Measurements from ENCODE around the gene PLPPR3. TPM values are rescaled to one million over a fixed set of nuclear protein-coding genes. Genes with fewer than 3 reads are reported as not detected.

PLPPR3 gene
- total RNA-seq, 1 donor from 2014 or later: 46.3 TPM

DNA sequence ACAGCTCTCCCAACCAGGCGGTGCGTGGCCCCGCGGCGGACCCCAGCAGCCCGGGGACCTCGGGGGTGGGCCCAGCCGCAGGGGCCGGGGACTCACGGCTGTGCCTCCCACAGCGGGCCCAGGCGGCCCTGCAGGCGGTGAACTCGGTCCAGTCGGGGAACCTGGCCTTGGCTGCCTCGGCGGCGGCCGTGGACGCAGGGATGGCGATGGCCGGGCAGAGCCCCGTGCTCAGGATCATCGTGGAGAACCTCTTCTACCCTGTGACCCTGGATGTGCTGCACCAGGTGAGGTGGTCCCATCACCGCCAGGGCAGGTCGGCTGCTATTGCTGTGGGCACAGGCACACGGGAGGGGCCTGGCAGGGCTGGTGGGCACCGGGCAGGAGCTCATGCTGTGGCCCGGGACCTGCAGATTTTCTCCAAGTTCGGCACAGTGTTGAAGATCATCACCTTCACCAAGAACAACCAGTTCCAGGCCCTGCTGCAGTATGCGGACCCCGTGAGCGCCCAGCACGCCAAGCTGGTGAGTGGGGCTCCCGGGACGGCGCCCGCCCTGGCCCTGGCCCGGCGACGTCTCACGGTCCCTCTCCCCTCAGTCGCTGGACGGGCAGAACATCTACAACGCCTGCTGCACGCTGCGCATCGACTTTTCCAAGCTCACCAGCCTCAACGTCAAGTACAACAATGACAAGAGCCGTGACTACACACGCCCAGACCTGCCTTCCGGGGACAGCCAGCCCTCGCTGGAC, 17.2 kb downstream of the PLPPR3 start:
- DNase-seq (ENCODE audit: low read depth, low spot score): no peak
- Mint-ChIP-seq H3K36me3 (ENCODE audit: low read depth) (peaks cover 25% of the 10 kb centered on the region), H3K4me3 (no peak overlapping the region), H3K4me1 (peaks cover 31% of the 10 kb centered on the region), H3K27me3 (ENCODE audit: low read depth) (peaks cover 13% of the 10 kb centered on the region), H3K27ac (ENCODE audit: unreplicated experiment) (no peak overlapping the region), H3K9me3 (no peaks in the 10 kb centered on the region)
- TF ChIP-seq, protein P1, sequence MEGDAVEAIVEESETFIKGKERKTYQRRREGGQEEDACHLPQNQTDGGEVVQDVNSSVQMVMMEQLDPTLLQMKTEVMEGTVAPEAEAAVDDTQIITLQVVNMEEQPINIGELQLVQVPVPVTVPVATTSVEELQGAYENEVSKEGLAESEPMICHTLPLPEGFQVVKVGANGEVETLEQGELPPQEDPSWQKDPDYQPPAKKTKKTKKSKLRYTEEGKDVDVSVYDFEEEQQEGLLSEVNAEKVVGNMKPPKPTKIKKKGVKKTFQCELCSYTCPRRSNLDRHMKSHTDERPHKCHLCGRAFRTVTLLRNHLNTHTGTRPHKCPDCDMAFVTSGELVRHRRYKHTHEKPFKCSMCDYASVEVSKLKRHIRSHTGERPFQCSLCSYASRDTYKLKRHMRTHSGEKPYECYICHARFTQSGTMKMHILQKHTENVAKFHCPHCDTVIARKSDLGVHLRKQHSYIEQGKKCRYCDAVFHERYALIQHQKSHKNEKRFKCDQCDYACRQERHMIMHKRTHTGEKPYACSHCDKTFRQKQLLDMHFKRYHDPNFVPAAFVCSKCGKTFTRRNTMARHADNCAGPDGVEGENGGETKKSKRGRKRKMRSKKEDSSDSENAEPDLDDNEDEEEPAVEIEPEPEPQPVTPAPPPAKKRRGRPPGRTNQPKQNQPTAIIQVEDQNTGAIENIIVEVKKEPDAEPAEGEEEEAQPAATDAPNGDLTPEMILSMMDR (conservative IDR thresholded peaks at IDR 0.05): no peak

DNA sequence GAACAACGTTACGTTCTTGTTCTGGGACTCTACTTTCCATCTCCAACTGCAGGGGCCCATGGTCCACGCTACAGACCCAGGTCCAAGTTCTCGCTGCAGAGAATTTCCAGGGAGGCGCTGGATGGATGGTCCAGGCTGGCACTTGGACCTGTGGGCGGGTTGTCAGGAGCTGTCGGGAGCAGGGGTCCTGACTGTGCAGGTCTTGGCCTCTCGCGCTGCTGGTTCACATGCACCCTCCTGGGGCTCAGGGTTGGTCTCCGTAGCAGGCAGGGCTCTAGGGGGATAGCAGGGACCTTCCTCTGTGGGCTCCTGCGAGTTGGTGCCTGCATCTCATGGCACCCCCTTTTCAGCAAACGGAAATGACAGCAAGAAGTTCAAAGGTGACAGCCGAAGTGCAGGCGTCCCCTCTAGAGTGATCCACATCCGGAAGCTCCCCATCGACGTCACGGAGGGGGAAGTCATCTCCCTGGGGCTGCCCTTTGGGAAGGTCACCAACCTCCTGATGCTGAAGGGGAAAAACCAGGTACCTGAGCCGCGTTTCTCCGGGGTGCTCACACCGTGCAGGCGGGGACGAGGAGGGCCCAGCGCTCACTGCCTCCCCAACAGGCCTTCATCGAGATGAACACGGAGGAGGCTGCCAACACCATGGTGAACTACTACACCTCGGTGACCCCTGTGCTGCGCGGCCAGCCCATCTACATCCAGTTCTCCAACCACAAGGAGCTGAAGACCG, 17.9 kb downstream of the PLPPR3 start:
- peak overlapping the region; percentile 59 for H3K4me3 Mint-ChIP-seq
- no peaks in the 10 kb centered on the region for H3K9me3 Mint-ChIP-seq
- peaks cover 28% of the 10 kb centered on the region for H3K36me3 Mint-ChIP-seq (ENCODE audit: low read depth)
- DNase-seq (ENCODE audit: low read depth, low spot score): no peak
- H3K27me3 Mint-ChIP-seq (ENCODE audit: low read depth): peaks cover 20% of the 10 kb centered on the region
- H3K4me1 Mint-ChIP-seq: peaks cover 38% of the 10 kb centered on the region
- H3K27ac Mint-ChIP-seq (ENCODE audit: unreplicated experiment): no peak overlapping the region
- TF ChIP-seq, protein P1 (conservative IDR thresholded peaks at IDR 0.05): no peak

DNA sequence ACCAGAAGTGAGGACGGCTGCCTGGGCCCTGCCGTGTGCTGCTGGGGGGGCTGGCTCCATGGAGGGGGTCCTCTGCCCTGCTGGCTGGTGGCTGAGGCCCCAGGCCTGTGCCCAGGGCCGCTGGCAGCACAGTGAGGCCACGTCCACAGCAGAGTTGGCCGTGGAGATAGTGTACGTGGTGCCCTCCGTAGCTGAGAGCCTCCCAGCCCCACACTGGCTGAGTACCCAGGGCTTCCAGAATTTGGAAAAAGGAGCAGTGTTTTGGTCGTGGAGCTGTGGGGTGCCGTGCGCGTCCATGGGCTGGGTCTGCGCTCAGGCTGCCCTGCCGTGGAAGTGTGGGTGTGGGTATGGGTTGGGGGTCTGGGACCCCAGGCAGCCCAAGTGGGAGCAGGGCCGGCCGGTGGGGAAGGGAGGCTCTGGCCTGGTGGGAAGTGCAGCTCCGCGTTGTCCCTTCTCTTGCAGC, 18.6 kb downstream of the PLPPR3 start:
- TF ChIP-seq, protein P1 (conservative IDR thresholded peaks at IDR 0.05): no peak
- peaks cover 22% of the 10 kb centered on the region for H3K27me3 Mint-ChIP-seq (ENCODE audit: low read depth)
- H3K4me3 Mint-ChIP-seq: peak overlapping the region; percentile 59
- no peaks in the 10 kb centered on the region for H3K9me3 Mint-ChIP-seq
- peaks cover 28% of the 10 kb centered on the region for H3K36me3 Mint-ChIP-seq (ENCODE audit: low read depth)
- no peak for DNase-seq (ENCODE audit: low read depth, low spot score)
- no peak overlapping the region for H3K27ac Mint-ChIP-seq (ENCODE audit: unreplicated experiment)
- H3K4me1 Mint-ChIP-seq: peaks cover 39% of the 10 kb centered on the region

DNA sequence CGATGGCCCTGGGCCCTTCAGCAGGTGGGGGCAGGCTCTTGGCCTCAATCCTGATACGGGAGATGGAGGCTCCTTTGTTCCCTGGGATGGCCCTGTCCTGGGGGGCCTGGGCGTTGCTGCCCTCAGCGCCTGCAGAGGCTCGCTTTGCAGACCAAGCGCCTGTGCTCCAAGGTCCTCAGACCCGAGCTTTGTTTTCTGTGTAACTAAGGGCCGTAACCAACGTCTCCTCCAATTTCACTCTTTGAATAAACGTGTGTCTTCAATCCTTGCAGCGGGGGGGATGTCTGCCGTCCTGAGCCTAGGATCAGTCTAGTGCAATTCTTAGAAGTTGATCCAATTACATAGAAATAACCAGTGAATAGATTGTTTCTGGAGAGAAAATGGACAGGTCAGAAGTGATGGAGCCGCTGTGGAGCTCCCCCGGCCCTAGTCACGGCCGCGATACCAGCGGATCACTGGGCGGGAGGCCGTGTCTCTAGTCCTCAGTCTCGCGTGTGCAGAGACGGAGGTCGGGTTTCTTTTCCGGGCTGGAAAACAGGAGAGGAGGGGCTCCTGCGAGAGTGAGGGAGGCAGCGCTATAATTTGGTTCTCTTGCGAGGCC, 19.2 kb downstream of the PLPPR3 start:
- Mint-ChIP-seq H3K9me3 (no peaks in the 10 kb centered on the region), H3K36me3 (ENCODE audit: low read depth) (peaks cover 24% of the 10 kb centered on the region), H3K27me3 (ENCODE audit: low read depth) (peaks cover 20% of the 10 kb centered on the region), H3K4me1 (peaks cover 36% of the 10 kb centered on the region), H3K27ac (ENCODE audit: unreplicated experiment) (peak overlapping the region; percentile 79), H3K4me3 (peak overlapping the region; percentile 77)
- TF ChIP-seq, protein P1 (conservative IDR thresholded peaks at IDR 0.05): no peak
- no peak for DNase-seq (ENCODE audit: low read depth, low spot score)

DNA sequence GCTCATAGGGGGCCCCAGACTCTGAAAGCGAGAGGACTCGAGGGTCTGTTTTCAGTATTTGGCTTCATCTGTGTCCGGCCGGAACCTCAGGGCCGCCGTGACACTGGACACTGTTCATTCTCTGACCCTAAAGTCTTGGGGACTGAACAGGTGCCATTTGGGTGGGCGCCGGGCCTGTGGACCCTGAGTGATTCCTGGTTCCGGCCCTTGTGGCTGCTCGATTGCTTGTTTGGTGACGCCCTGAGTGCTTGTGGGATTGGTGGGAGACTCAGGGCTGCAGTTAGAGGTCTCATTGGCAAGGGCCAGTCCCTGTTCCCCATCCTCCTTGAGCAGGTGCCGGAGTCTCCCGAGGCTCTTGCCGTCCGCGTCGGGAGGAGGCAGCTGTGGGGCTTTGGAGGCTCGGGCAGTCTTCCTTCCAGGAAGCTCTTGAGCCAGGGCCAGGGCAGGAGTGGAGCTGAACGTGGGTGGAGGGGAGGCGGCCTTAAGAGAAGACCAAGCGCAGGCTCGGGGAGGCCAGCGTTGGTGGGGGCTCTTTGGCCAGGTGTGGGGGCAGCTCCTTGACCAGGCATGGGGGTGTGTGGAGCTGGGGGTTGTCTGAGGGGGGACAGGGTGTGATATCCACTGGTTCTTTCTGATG, 19.8 kb downstream of the PLPPR3 start:
- H3K4me1 Mint-ChIP-seq: peaks cover 34% of the 10 kb centered on the region
- H3K36me3 Mint-ChIP-seq (ENCODE audit: low read depth): peaks cover 18% of the 10 kb centered on the region
- no peaks in the 10 kb centered on the region for H3K9me3 Mint-ChIP-seq
- no peak for DNase-seq (ENCODE audit: low read depth, low spot score)
- H3K4me3 Mint-ChIP-seq: peak overlapping the region; percentile 77
- TF ChIP-seq, protein P1 (conservative IDR thresholded peaks at IDR 0.05): no peak
- H3K27ac Mint-ChIP-seq (ENCODE audit: unreplicated experiment): peak overlapping the region; percentile 79
- H3K27me3 Mint-ChIP-seq (ENCODE audit: low read depth): peaks cover 15% of the 10 kb centered on the region

Measured in neural crest cell (in vitro differentiated cells).